Mucosa of rectum (tissue), 2 donors: ENCODE measurements around the gene ICAM3.

Experiments
- H3K27ac ChIP-seq, 2 donors: one replicate each; pipeline ENCODE4 v1.7.0; 2013; ENCODE audit warnings: inconsistent platforms in 2 of 2, low read depth in 2 of 2, low read length in 2 of 2
- H3K27me3 ChIP-seq, 2 donors: one replicate each; pipeline ENCODE4 v1.7.0; 2013; ENCODE audit warnings: low read length in 2 of 2; ENCODE audit not compliant: control insufficient read depth in 2 of 2, insufficient read depth in 2 of 2
- H3K36me3 ChIP-seq, 2 donors: one replicate each; pipeline ENCODE4 v1.7.0; 2013; ENCODE audit warnings: low read length in 2 of 2; ENCODE audit not compliant: control insufficient read depth in 2 of 2, insufficient read depth in 2 of 2
- H3K4me1 ChIP-seq, 2 donors: one replicate each; pipeline ENCODE4 v1.7.0; 2013; ENCODE audit warnings: low read length in 2 of 2, mild to moderate bottlenecking in 1 of 2; ENCODE audit not compliant: control insufficient read depth in 2 of 2, insufficient read depth in 2 of 2
- H3K4me3 ChIP-seq, 2 donors: one replicate each; pipeline ENCODE4 v1.7.0; 2013; ENCODE audit warnings: low read length in 2 of 2
- H3K9ac ChIP-seq, 2 donors: one replicate each; pipeline ENCODE4 v1.7.0; 2013; ENCODE audit warnings: low read length in 2 of 2, low read depth in 1 of 2, mild to moderate bottlenecking in 1 of 2
- H3K9me3 ChIP-seq, 2 donors: one replicate each; pipeline ENCODE4 v1.7.0; 2013; ENCODE audit warnings: low read length in 2 of 2; ENCODE audit not compliant: control insufficient read depth in 2 of 2
- donor health status: healthy.
- donor health status: Normal muscosa, but diverticular disease.

The ICAM3 gene

GRCh38 chr19:10321417-10321797, 18.0 kb downstream of the ICAM3 start:
- Histone ChIP-seq H3K9ac (peak overlapping the region; percentile 4 to 75), H3K27me3 (no peaks in the 10 kb centered on the region), H3K27ac (peak overlapping the region; percentile 85 to 95), H3K4me1 (peaks cover 24 to 25% of the 10 kb centered on the region in 2 donors), H3K4me3 (peak overlapping the region; percentile 12 to 26), H3K9me3 (no peaks in the 10 kb centered on the region), H3K36me3 (peaks cover 32 to 54% of the 10 kb centered on the region in 2 donors)

- peak overlapping the region; percentile 85 to 95 for H3K27ac ChIP-seq
- peaks cover 31 to 48% of the 10 kb centered on the region in 2 donors for H3K36me3 ChIP-seq
- no peaks in the 10 kb centered on the region for H3K9me3 ChIP-seq
- H3K4me3 ChIP-seq = peak overlapping the region in 1 of 2 donors; percentile 12
- H3K9ac ChIP-seq = peak overlapping the region in 1 of 2 donors; percentile 75
- H3K27me3 ChIP-seq = no peaks in the 10 kb centered on the region
- H3K4me1 ChIP-seq = peaks cover 25 to 29% of the 10 kb centered on the region in 2 donors
These were observed 18.6 kb downstream of the ICAM3 start for GRCh38 chr19:10320602-10321416.

GRCh38 chr19:10318807-10319682, 20.4 kb downstream of the ICAM3 start:
- Histone ChIP-seq H3K9ac (no peak overlapping the region), H3K27me3 (no peaks in the 10 kb centered on the region), H3K36me3 (peaks cover 29 to 42% of the 10 kb centered on the region in 2 donors), H3K4me3 (no peak overlapping the region), H3K4me1 (peaks cover 29 to 30% of the 10 kb centered on the region in 2 donors), H3K9me3 (no peaks in the 10 kb centered on the region), H3K27ac (no peak overlapping the region)

DNA sequence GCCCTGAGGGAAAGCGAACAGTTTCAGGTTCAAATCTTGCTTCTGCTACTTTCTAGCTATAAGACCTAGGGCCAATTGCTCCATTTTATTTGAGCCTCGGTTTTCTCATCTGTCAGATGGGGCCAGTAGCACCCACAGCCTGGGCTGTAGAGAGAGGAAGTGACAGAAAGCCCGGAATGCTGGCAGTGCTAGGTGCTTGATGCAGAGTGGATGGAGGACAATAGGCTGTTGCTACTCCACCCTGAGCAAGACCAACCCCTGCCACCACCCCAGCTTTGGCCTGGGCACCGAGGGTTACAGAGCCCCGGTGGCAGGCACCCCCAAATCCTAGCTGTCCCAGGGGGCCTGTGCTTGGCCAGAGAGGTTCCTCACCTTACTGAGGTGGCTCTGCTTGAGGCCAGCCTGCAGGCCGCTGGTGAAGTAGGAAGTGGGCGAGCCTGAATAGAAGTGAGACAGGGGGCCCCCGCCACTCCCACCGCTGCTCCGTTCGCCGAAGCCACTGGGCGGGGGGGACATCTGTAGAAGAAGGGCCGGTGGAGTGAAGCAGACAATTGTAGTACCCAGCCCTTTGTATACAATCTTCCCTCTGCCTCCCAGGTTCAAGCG, 21.5 kb downstream of the ICAM3 start:
- Histone ChIP-seq H3K9me3 (no peaks in the 10 kb centered on the region), H3K9ac (no peak overlapping the region), H3K36me3 (peaks cover 29 to 37% of the 10 kb centered on the region in 2 donors), H3K4me1 (peaks cover 28% of the 10 kb centered on the region in 2 donors), H3K27me3 (no peaks in the 10 kb centered on the region), H3K27ac (no peak overlapping the region), H3K4me3 (no peak overlapping the region)

- Histone ChIP-seq H3K27me3 (no peaks in the 10 kb centered on the region), H3K9me3 (no peaks in the 10 kb centered on the region), H3K4me1 (peaks cover 20 to 21% of the 10 kb centered on the region in 2 donors), H3K27ac (no peak overlapping the region), H3K9ac (no peak overlapping the region), H3K36me3 (peaks cover 26 to 32% of the 10 kb centered on the region in 2 donors), H3K4me3 (no peak overlapping the region)
These were observed 22.2 kb downstream of the ICAM3 start for GRCh38 chr19:10317045-10317856.

DNA sequence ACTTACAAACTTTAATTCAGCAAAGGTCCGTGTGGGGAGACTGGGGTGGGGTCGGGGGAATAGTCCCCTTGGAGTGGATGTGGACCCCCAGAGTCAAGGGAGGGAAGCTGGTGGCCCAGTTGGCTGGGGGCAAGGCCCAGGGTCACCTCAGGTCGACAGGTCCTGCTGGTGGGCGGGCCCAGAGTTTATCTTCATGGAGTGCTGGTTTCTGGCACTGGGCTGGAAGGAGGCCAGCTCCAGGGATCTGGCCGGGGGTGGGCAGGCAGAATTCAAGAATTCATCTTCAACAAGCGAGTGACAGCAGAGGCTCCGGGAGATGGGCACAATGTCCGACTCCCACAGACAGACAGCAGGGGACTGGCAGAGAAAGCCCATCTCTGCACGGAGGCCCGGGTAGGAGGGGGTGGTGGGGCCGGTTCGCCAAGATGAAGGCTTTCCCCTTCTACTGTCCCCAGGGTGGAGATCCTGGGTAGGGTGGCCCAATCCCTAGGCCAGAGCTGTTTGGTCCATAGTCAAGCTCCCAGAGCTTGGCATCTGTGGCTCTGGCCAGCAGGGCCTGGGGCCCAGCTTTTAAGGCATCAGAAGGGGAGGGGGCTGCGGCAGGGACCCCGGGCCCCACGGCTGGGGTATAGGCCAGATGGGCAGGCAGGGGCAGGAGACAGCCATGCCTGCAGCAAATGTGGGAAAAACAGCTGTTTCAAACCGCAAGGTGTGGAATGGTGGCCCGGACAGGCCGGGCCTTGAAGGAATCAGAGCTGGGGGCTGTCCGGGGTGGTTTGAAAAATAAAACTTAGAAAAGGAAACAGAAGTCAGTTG, 23.0 kb downstream of the ICAM3 start:
- H3K4me3 ChIP-seq = peak overlapping the region; percentile 81 to 83
- H3K27ac ChIP-seq = peak overlapping the region in 1 of 2 donors; percentile 52
- no peaks in the 10 kb centered on the region for H3K27me3 ChIP-seq
- peaks cover 13% of the 10 kb centered on the region in 2 donors for H3K4me1 ChIP-seq
- H3K9ac ChIP-seq = peak overlapping the region in 1 of 2 donors; percentile 52
- no peaks in the 10 kb centered on the region for H3K9me3 ChIP-seq
- H3K36me3 ChIP-seq = peaks cover 18 to 29% of the 10 kb centered on the region in 2 donors

DNA sequence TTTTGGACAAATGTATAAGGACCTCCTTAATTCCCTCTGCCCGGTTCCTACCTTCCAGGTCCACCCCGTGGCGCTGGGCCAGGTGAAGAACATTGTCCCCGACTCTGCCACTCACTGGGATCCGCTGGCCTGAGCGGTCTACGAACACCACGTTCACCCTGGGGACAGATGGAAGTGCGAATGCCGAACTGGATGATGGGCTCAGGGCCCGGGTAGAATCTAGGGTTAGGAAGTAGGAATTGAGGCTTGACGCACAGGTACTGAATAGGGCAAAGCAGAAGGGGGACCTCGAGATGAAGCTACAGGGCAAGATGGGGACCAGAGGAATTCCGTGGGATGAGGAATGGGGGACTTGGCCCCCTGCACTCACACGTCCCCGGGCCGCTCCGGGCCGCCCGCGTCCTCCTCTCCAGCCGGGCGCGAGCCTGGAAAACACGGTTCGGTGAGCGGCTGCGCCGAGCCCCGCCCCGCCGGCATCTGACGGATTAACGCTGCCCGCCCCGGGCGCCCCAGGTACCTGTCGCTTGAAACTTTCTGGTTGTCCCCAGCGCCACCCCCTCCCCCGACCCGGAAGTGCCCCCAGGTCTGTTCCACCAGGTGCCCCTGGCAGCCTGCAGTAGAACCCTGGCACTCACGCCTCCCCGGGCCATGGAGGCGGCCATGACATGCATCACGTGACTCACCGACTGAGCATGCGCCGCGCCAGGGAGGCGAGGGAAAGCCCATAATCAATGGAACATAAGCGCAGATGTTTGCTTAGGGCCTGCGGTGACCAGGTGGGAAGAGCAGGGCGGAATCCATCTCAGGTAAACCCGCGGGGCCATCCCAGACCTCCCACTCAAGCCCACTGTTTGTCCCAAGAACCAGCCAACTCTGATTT, 23.8 kb downstream of the ICAM3 start, which contains the start of gene FDX2:
TSS of gene FDX2 (minus strand) at position 681 of the 880 bp plus-strand sequence. CDS start at position 662, 19 bp downstream.
- Histone ChIP-seq H3K9ac (peak within 1 kb of the TSS; percentile 52 to 54), H3K4me1 (peaks cover 5 to 6% of the 10 kb centered on the region in 2 donors), H3K36me3 (peaks cover 17 to 22% of the 10 kb centered on the region in 2 donors), H3K4me3 (peak within 1 kb of the TSS; percentile 81 to 83), H3K27me3 (no peaks in the 10 kb centered on the region), H3K27ac (peak within 1 kb of the TSS in 1 of 2 donors; percentile 52), H3K9me3 (no peaks in the 10 kb centered on the region)

- Histone ChIP-seq H3K27me3 (no peaks in the 10 kb centered on the region), H3K27ac (no peak within 1 kb of the TSS), H3K4me3 (no peak within 1 kb of the TSS), H3K9ac (no peak within 1 kb of the TSS), H3K4me1 (no peaks in the 10 kb centered on the region), H3K9me3 (no peaks in the 10 kb centered on the region), H3K36me3 (peaks cover 0 to 2% of the 10 kb centered on the region in 2 donors)
These were observed 30.0 kb downstream of the ICAM3 start, which contains the start of gene ZGLP1 for GRCh38 chr19:10309423-10309822. ZGLP1 (minus strand) TSS chr19:10309815.
